ENCODE results near the gene HS1BP3. TPM values are rescaled to one million over a fixed set of nuclear protein-coding genes. Genes with fewer than 3 reads are reported as not detected.

HS1BP3 gene
- total RNA-seq, 1 experiment from 2014 or later = 69.1 TPM

- in situ Hi-C loops (cut with HindIII; ENCODE audit: low pct_unique_long_range_greater_than_20kb, low sequenced_read_pairs) = no loop called here
Observed at GRCh38 chr2:20578266-20578894, 72.5 kb downstream of the HS1BP3 start.

GRCh38 chr2:20577495-20578235 is 73.2 kb downstream of the HS1BP3 start:
- no peak for DNase-seq (ENCODE audit: low read depth, low spot score)
- in situ Hi-C loops (cut with HindIII; ENCODE audit: low pct_unique_long_range_greater_than_20kb, low sequenced_read_pairs) = no loop called here

More at GRCh38 chr2:20578266-20578894, 72.5 kb downstream of the HS1BP3 start:
- DNase-seq (ENCODE audit: low read depth, low spot score) = no peak

- DNase-seq (ENCODE audit: low read depth, low spot score) = no peak
- in situ Hi-C loops (cut with HindIII; ENCODE audit: low pct_unique_long_range_greater_than_20kb, low sequenced_read_pairs) = no loop called here
Observed at GRCh38 chr2:20576598-20577115, 74.2 kb downstream of the HS1BP3 start.

DNA sequence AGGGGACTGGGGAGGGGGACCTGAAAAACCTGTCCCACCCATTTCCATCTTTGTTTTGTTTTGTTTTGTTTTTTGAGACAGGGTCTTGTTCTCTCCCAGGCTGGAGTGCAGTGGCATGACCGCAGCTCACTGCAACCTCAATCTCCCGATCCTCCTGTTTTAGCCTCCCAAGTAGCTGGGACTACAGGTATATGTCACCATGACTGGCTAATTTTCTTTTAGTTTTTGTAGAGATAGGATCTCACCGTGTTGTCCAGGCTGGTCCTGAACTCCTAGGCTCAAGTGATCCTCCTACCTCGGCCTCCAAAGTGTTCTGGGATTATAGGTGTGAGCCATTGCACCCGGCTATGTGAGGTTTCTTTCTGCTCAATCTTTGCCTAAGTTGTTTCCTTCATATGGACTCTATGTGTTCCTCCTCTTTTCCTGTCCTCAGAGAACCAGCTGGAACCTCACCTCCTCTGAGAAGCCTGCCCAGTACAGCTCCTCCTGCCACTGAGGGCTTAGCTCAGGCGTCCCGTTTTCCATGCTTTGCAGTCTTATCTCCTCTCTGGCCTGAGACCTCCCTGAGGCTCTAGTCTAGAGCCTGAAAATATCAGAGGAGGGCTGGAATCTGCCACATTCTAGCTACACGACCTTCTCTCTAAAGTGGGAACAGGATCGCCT is 74.8 kb downstream of the HS1BP3 start:
- in situ Hi-C loops (cut with HindIII; ENCODE audit: low pct_unique_long_range_greater_than_20kb, low sequenced_read_pairs) = no loop called here
- DNase-seq (ENCODE audit: low read depth, low spot score) = no peak

DNA sequence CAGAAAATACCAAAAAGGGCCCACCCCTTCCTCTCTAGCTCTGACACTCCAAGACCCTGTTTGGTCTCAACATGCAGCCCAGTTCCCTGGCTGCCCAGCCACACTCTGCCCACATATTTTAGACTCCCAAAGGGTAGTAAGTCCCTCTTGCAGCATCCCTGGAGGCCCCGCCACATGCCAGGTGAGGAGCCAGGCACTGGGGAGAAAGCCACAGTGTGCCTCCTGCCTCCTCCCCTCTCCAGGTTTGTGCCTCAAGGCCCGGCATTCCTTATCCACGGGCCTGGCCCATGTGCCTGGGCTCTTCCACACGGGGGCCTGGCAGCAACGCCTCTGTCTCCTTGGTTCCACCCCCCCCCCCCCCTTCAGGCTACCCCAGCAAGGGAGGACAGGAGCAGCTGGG is 75.5 kb downstream of the HS1BP3 start:
- DNase-seq (ENCODE audit: low read depth, low spot score) = no peak
- in situ Hi-C loops (cut with HindIII; ENCODE audit: low pct_unique_long_range_greater_than_20kb, low sequenced_read_pairs) = no loop called here

DNA sequence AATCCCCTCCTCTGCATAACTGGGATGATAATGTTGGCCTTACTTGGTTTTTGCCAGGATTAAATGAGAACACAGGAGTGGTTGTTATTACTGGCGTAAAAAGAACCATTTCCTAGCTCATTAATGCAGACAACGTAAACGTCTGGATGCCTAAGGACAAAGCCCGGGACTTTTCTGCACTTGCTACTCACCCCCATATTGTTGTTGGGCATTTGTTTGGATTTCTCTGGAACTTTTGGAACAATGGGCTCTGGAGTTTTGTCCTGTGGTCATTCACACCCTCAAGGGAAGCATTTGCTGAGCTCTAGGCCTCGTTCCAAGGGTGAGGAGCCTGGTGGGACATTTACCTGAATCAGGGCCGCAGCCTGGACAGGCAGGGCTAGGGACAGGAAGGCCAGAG is 76.0 kb downstream of the HS1BP3 start:
- no peak for DNase-seq (ENCODE audit: low read depth, low spot score)
- in situ Hi-C loops (cut with HindIII; ENCODE audit: low pct_unique_long_range_greater_than_20kb, low sequenced_read_pairs) = no loop called here

GRCh38 chr2:20574423-20574911 is 76.4 kb downstream of the HS1BP3 start:
- no peak for DNase-seq (ENCODE audit: low read depth, low spot score)
- in situ Hi-C loops (cut with HindIII; ENCODE audit: low pct_unique_long_range_greater_than_20kb, low sequenced_read_pairs) = no loop called here

- in situ Hi-C loops (cut with HindIII; ENCODE audit: low pct_unique_long_range_greater_than_20kb, low sequenced_read_pairs) = no loop called here
- DNase-seq (ENCODE audit: low read depth, low spot score) = no peak
Observed at GRCh38 chr2:20573620-20574422, 77.1 kb downstream of the HS1BP3 start.

GRCh38 chr2:20572221-20572620 is 78.7 kb downstream of the HS1BP3 start:
- in situ Hi-C loops (cut with HindIII; ENCODE audit: low pct_unique_long_range_greater_than_20kb, low sequenced_read_pairs) = no loop called here
- no peak for DNase-seq (ENCODE audit: low read depth, low spot score)

DNA sequence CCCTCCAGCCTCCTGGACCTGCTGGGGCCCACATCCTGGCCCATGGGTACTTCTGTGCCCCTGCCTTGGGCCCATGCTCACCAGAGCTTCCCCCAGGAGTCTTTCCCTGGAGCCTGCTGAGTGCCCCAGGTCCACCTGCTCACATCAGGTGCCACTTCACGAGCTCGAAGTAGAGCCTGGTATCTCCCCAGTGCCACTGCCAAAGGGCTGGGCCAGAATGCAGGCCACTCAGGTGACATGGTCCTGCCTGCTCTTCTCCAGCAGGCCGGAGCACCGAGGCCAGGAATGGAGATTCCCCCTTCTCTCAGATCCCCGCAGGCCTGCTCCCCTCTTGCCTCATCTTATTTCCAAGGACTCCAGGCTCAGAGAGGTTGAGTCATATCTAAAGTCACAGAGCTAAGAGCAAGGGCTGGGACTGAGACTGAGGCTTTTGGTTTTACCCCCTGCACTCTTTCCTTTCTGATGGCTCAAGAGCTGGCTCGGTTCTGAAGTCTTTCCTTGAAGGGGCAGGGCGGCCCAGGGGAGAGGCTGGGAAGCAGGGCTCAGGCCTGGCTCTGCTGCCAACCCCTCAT is 79.2 kb downstream of the HS1BP3 start:
- in situ Hi-C loops (cut with HindIII; ENCODE audit: low pct_unique_long_range_greater_than_20kb, low sequenced_read_pairs) = no loop called here
- no peak for DNase-seq (ENCODE audit: low read depth, low spot score)

DNA sequence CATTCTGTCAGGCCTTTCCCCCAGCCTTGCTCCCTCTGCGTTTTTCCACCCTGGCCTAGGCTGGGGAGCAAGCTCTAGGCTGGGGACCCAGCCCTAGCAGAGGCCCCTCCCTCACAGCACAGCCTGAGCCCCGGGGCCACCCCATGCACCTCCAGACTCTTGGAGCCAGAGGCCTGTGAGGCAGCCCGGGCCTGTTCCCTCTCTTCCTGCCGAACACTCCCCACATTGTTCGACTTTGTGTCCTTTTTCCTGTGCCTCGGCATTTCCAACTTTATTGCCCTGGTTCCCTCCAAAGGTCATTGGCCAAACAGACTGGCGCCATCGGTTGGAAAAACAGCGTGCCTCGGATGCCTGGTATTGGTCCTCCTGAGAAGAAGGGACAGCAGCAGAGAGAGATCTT is 79.7 kb downstream of the HS1BP3 start:
- in situ Hi-C loops (cut with HindIII; ENCODE audit: low pct_unique_long_range_greater_than_20kb, low sequenced_read_pairs) = no loop called here
- no peak for DNase-seq (ENCODE audit: low read depth, low spot score)

GRCh38 chr2:20570249-20570648 is 80.6 kb downstream of the HS1BP3 start:
- in situ Hi-C loops (cut with HindIII; ENCODE audit: low pct_unique_long_range_greater_than_20kb, low sequenced_read_pairs) = no loop called here
- DNase-seq (ENCODE audit: low read depth, low spot score) = no peak

DNA sequence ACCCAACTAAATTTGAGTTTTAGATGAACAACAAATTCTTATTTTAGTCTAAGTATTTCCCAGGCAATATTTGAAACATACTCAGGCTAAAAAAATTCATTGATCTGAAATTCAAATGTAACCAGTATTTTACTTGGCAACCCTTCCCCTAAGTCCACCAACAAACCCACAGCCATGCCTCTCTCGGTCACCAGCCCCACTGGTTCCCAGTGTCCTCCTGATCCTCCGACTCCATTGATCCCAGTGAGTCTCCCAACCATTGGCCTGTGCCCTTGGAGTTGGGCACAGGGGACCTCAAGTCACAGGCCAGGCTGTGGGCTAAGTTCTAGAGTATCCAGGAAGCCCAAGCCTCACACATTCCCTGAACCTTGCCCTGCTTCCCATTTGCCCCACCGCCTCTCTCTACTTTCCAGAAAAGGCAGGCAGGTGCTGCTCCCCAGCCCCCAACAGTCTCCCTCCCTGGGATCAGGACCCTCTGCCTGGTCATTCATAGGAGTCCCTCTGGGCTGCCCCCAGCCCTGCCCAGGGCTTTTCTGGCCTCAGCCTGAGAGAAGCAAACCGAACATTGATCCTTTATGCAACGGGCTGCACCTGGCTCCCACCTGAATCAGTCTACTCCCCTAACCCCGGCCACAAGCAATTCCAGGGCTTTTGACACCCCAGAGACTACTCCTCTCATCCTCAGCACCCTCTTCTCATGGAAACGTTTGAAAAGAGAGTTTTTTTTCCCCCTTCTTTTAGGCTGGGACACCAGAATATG is 81.3 kb downstream of the HS1BP3 start:
- no peak for DNase-seq (ENCODE audit: low read depth, low spot score)
- in situ Hi-C loops (cut with HindIII; ENCODE audit: low pct_unique_long_range_greater_than_20kb, low sequenced_read_pairs) = no loop called here

- in situ Hi-C loops (cut with HindIII; ENCODE audit: low pct_unique_long_range_greater_than_20kb, low sequenced_read_pairs) = no loop called here
- no peak for DNase-seq (ENCODE audit: low read depth, low spot score)
Observed at GRCh38 chr2:20568501-20569463, 82.1 kb downstream of the HS1BP3 start.

DNA sequence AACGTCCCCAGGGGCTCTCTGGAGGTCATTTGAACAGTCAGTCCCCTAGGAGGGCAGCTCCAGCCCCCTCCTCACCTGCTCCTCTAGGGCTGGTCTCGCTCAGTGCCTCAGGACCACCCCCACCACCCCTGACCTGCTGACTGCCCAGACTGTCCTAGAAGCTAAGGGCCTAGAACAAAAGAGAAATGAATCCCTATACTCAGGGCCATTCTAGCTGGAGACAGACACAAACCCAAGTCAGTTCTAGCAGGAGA is 83.0 kb downstream of the HS1BP3 start:
- no peak for DNase-seq (ENCODE audit: low read depth, low spot score)
- in situ Hi-C loops (cut with HindIII; ENCODE audit: low pct_unique_long_range_greater_than_20kb, low sequenced_read_pairs) = no loop called here

Data from SK-MEL-5 (cell line).